GM18867 (cell line): ENCODE results near the gene FAM78A.

ENCODE experiments used
- ATAC-seq: cut with Tn5 transposase; IDR thresholded peaks from one replicate; pipeline ENCODE4 v1.9.1; 2021; ENCODE audit warnings: mild to moderate bottlenecking, moderate library complexity; ENCODE audit not compliant: unreplicated experiment

FAM78A gene, protein sequence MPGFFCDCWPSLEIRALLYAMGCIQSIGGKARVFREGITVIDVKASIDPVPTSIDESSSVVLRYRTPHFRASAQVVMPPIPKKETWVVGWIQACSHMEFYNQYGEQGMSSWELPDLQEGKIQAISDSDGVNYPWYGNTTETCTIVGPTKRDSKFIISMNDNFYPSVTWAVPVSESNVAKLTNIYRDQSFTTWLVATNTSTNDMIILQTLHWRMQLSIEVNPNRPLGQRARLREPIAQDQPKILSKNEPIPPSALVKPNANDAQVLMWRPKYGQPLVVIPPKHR

DNA sequence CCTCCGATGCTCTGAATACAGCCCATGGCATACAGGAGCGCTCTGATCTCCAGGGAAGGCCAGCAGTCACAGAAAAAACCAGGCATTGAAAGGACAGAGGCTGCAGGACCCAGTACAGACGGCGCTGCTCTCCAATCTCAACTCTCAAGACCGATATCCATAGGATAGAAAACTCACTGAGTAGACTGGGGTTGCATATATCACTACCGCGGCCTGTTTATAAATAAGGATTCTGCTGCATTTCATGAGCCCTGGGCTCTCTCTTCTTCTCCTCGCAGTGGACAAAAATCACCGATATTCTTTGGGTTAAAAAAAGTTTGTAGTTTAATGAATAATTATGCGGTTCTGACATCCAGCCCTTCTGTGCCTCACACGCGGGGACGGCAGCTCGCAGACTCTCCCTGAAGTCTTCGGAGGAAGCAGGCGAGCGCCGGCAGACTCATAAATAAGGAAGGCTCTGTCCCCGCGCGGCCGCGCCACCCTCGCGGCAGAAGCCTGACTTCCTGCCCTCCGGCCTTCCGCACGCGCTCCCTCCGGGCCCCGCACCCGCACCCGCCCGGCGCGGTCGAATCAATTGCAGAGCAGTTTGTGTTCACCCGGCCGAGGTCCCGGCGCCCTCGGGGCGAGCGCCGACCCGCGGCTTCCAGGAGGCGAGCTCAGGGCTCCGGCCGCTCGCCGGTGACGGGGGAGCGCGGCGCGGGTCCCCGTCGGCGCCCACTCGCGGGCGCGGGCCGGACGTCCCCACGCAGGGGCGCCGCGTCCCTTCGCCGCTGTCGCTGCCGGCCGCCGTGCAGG, at the start of gene FAM78A:
TSS of gene FAM78A (minus strand) at position 417 of the 795 bp plus-strand sequence. CDS start at position 86, 331 bp downstream.
- ATAC-seq: no peak

DNA sequence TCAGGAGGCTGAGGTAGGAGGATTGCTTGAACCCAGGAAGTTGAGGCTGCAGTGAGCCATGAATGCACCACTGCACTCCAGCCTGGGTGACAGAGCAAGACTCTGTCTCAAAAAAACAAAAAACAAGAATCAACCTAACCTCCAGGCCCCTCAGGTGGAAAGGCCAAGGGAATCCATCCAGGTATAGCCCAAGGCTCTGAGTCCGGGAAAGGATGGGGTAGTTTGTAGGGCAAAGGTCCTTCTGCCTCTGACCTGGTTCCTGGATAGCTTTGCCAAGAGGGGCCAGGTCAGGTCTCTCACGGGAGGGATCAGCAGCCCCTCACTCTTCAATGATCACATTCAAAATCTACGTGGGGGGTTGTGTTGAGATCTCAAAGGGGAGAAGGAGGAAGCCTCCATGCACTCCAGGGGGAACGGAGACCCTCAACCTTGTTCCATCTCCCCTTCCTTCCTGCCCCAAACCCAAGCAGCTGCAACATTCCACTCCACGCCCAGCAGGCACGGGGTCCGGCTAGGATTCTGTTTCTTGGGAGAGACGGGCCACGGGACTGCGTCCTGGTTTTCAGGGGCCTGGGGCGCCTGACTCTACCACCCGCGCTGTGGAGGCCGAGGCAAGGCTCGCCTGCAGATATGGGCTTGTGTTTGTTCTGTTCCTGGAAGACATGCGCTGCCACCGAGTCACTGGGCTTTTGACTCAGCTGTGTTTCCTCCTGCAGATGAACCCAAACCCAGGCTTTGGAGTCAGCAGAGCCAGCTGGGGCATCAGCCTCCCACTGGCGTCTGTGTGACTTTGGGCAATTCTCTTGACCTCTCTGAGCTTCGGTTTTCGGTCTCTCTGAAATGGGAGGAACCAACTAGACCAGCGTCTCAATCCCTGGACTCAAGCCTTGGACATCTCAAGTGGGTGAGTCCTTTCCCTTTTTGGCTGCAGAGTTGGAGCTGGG, 48.7 kb upstream of the FAM78A start:
- no peak for ATAC-seq

DNA sequence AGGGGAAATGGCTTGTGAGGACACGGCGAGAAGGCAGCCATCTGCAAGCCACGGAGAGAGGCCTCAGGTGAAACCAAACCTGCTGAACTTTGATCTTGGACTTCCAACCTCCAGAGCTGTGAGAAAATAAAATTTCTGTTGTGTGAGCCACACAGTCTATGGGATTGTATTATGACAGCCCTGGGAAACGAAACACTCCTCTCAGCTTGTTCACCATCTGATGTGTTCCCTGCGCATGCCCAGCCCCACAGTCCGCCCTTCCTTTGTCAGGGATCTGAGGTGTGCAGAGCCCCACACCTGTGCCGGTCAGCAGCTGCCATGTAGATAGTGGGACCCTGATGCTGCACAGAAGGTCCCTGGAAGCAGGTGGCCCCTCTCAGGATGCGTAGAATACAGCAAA, 47.3 kb upstream of the FAM78A start:
- no peak for ATAC-seq

DNA sequence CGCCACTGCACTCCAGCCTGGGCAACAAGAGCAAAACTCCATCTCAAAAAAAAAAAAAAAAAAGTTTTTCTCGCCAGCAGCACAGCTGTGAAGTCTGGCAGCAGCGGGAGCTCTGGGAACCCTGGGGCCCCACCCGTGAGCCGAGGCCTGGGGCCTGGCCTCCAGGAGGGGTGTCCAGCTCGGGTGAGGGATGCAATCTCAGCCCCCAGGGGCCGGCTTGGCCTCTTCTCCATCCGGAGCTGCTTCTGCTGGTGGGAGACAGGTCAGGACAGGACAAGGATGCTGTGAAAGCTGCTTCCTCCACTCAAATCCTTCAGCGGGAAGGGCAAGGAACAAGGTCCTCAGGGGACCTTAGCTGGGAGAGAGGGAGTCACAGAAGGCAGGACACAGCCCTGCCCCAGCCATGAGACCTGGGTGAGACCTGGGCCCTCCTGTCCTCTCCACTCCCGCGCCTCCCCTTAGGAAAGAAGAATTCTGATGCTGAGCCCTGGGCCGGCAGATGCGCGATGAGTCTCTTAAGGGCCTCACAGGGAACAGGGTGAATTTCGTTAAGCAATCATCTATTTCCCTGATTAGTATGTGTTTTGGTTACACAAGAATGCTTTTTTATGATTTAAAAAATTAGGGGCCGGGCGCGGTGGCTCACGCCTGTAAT, 43.8 kb upstream of the FAM78A start:
- no peak for ATAC-seq

DNA sequence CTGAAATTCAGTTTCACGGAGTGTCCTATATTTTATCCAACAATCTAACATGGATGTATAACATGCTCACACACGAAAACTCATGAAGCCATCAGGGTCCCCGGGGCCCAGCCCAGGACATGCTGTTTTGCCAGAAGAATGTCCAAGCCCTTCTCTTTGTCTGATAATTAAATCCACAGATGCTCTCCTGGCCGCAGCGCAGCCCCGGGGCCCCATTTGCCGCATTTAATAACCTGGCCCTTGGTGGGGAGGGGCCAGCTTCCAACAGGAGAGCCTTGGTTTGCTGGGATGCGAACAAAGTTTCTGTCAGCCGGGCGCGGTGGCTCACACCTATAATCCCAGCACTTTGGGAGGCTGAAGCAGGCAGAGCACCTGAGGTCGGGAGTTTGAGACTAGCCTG, 43.2 kb upstream of the FAM78A start:
- no peak for ATAC-seq

DNA sequence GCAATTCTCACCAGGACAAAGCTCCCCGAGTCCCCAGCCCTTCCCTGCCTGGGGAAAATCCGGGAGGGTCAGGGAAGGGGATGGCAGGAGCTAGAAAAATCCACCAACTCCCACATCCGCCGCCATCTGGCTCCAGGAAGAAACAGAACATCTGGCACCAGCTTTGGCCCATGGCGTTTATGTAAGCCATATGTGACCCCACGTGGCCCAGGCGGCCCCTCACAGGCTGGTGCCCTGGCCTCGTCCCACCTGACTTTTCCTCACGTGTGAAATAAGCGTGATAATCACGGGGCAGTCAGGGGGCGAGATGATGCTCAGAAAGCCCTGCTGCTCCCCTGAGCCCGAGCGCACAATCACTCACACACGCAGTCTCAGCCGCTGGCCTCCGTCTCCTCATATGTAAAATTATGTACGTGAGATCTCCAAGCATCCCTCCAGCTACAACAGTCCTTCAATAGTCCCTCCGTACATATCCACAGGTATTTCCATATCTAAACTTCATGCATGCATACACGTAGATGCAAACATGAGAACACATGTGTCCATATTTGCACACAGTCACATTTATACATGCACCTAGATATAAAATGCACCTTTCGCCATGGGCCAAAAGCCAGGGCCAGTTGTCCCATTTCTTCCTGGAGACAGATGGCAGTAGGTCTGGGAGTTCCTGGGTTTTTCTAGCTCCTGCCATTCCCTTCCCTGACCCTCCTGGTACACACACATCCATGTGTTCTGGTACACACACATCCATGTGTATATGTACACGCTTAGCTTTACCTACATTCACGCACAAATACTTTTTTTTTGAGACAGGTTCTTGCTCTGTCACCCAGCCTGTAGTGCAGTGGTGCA, 42.1 kb upstream of the FAM78A start:
- no peak for ATAC-seq

DNA sequence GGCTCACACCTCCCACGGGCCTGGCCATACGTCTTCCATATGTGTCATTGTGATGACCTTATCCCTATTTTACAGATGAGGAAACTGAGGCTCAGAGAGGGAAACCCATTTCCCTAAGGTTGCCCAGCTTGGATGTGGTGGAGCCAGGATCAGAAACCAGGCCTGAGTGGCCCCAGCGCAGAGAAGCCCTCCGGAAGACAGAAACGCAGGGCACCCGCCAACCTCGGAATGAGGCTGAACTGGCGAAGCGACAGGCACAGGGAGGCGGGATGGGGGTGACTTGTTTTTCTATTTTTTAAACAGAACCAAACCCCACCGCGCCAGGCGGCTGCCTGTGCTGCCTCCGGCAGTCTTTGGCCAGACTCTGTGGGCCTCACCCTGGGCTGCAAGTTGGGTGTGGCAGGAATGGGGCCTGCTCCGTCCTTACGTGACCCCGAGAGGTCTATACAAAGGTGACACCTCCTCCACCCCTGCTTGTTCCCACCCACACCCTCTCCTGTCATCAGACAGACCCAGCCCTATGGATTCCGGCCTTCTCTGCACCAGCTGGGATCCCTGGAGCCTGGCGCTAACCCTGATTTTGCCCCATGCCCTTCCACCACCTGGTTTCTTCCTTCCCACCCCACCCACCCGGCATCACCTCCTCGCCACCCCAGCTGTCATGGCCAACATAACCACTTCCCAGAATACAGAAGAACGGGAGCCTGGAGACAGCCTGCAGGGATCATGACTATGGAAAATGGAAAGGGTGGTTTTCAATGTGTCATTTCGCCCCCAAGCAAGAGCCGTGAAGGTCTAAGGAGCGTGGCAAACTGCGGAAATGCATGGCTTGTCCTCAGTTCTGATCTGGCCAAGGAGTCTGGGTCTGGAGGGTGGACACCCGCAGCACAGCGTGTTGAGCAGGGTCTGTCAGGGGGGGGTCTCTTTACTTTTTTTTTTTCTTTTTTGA, 36.8 kb upstream of the FAM78A start:
- no peak for ATAC-seq

DNA sequence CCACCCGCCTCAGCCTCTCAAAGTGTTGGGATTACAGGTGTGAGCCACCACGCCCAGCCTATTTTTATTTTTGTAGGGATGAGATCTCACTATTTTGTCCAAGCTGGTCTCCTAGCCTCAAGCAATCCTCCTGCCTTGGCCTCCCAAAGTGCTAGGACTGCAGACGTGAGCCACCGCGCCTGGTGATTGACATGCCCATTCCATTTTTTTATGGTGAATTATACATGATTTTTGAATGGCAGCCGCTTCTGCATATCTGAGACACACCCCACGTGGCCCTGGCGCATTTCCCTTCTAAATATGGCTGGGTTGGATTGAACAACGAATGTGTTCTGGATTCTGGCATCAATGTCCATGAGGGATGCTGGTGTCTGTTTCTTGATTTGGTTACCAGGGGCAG, 35.9 kb upstream of the FAM78A start:
- ATAC-seq: no peak

DNA sequence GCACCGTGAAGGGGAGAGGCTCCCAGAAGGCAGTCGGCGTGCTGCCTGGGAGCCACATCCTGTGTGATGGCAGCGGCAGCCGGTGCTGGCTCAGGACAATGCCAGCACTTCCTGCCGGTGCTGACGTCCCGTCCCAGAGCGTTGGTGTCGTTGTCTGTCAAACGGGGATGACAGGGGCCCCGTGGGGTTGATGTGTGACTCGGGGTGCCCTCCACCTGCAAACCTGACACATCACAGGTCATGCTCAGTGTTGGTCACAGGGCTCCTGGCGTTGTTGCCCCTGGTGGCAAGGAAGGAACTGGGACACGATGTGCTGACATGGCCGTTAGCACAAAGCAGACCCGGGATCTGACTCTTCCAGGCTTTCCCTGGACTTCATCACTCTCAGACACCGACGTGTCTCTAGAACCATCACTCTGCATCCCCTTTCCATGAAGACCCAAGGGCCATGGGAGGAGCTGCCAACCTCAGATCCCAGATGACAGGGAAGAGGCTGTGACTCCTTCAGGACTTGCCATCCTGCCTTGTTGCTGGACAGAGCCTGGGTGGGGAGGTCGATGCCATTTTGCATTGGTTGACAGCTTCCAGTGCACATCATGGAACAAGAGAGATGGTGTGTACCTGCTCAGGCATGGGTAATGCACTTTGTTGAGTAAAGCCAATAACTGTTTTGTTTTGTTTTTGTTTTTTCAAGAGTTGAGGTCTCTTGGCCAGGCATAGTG, 34.7 kb upstream of the FAM78A start:
- no peak for ATAC-seq

DNA sequence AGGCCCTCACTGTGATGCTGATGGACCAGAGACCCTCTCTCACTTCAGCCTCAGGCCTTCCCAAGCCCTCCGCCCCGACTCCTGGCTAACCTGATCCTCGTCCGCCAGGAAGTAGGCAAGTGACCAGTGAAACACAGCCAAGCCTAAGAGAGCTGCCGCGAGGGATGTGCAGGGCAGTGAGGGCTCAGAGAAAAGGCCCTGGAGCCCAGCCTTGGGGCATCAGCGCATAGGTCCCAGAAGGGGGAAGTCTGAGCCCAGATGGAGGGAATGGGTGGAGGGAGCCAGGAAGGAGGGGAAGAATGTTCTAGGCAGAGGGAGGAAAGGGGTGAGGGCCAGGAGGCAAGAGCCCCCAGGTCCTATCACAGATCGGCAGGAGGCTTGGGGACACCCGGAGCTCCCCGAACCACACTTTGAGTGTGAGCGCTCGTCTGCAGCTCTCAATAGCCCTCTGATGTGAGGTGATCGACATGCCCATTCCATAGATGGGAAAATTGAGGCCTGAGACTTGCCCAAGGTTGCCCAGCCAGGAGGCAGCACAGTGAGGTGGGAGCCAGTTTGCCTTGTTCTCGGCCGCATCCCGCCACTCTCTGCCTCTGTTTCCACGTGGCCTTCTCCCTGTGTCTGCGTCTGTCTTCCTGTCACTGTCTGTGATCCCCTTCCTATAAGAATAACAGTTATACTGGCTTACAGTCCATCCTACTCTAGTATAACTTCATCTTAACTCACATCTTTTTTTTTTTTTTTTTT, 33.4 kb upstream of the FAM78A start:
- ATAC-seq: no peak

DNA sequence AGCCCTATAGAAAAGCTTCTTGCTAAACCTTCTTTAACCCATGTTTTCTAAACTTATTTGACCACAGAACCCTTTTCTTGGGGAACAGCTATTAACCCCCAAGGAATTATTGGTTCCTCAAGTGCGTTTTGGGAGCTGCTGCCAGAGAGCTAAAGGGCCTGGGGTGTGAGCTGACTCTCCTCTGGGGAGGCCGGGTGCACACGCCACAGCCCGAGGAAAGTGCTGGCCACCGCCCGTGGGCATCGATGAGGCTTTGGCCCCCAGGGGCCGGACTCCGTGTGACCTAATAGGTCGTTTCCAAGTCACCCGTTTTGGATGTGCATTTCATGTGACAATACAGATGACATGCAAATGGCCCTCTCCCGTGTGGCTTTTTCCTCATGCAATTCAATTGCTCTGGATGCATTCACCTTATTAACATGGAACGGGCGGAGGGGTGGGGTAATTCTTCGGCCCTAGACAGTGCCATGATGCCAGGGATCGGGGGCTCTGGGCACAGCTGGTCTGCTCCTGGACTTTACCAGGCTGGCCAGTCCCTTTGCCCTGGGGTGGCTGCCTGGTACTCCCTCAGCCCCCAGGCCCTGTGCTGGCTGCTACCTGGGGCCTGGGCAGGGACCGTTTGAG, 32.7 kb upstream of the FAM78A start:
- no peak for ATAC-seq

DNA sequence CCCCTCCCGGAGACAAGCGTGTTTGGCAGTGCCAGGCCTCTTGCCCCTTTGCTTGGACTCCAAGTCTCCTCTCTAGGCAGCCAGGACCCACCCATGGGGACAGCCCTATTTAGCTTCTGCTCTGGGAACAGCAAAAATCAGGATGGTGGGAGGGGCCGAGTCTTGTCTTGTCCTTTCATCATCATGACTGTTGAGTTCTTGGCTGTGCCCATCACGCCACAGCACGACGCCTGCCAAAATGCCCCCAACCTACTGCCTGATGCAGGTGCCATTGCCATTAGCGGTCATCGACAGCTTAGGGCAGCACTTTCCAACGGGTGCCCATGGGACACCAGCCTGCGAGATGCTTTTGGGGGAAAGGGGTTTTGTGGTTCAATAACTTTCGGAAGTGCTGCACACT, 32.1 kb upstream of the FAM78A start:
- no peak for ATAC-seq

DNA sequence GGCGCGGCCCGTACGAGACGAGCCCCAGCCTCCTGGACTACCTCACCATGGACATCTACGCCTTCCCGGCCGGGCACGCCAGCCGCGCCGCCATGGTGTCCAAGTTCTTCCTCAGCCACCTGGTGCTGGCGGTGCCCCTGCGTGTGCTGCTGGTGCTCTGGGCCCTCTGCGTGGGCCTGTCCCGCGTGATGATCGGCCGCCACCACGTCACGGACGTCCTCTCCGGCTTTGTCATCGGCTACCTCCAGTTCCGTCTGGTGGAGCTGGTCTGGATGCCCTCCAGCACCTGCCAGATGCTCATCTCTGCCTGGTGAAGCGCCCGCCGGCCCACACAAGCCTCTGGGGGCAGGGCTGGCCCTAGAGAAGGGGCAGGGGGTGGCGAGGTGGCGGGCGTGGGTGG, 31.7 kb upstream of the FAM78A start:
- no peak for ATAC-seq

DNA sequence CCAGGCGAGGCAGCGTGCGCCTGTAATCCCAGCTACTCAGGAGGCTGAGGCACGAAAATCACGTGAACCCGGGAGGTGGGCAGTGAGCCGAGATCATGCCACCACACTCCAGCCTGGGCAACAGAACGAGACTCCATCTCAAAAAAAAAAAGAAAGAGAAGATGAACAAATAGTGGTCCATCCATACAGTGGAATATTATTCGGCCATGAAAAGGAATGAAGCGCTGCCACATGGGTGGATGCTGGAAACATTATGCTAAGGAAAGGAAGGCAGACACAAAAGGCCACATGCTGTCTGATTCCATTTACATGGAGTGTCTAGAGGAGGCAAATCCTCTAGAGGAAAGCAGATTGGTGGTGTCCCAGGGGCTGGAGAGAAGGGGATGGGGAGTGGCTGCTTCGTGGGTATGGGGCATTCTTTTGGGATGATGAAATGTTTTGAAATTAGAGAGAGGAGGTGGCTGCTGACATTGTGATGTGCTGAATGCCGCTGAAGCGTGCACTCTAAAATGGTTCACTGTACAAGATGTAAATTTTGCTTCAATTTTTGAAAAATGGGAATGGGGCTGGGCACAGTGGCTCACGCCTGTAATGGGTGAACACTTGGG, 30.2 kb upstream of the FAM78A start:
- no peak for ATAC-seq

DNA sequence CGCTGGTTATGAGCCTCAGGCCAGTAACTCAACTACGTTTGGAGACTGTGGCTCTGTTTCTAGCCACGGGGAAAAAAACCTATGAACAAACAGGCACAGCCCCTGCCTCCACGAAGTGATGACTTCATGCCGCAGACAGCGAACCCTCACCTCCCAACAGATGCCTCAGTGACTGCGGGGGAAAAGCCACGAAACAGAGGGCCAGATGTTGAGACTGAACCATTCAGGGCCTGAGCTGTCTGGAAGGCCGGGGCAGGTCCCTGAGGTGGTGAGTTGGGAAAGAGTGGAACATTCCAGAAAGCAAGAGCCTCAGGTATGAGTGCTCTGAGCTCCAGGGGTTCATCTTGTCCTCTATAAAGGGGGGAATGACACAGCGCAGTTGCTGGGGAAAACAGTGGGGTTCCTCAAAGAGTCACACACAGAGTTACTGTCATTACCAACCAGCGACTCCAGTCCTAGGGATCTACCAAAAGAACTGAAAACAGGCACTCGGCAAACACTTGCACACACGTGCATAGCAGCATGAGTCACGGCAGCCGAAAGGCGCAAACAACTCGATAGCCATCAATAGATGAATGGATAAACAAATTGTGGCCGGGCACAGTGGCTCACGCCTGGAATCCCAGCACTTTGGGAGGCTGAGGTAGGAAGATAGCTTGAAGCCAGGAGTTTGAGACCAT, 28.5 kb upstream of the FAM78A start:
- ATAC-seq: no peak
